ENCODE data around the gene GUCY2D. TPM values are rescaled to one million over a fixed set of nuclear protein-coding genes. Genes with fewer than 3 reads are reported as not detected.

GUCY2D gene
- polyA plus RNA-seq, 1 donor (not counting 4 experiments of a cell fraction or from before 2014, with no cell fraction given): 0.25 TPM

DNA sequence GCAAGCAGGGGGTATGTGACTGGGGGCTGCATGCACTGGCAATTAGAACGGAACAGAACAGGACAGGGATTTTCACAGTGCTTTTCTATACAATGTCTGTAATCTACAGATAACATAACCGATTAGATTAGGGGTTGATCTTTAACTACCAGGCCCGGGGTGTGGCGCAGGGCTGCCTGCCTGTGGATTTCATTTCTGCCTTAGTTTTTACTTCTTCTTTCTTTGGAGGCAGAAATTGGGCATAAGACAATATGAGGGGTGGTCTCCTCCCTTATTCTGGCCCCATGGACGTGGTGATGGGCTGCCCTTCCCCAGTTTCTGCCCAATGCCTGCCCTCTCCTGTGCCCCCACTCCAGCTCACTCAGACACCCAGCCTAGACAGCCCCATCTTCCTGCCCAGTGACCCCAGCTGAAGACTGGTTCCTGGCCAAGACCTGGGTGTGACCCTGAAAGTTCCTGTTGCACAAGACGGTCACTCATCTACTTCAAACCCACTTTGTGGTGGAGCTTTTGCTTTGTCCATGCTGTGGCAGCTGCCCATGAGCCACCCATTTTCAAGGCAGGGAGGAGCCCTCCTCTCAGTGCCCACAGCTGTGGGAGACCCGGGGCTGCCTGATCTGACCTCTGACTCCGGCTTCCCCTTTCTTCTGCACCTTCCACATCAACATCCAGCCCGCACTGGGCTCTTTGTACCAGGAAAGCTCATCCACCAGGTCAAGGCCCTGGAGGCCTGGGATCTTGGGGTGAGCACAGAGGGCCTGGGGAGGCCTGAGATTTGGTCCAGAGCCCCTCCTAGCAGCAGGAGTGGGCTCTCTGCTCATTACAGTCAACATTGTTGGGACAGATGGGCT, 66.5 kb downstream of the GUCY2D start:
- no peak overlapping the region for H3K27ac ChIP-seq (ENCODE audit: control insufficient read depth, insufficient read depth, low read length)
- TF ChIP-seq, protein P1, sequence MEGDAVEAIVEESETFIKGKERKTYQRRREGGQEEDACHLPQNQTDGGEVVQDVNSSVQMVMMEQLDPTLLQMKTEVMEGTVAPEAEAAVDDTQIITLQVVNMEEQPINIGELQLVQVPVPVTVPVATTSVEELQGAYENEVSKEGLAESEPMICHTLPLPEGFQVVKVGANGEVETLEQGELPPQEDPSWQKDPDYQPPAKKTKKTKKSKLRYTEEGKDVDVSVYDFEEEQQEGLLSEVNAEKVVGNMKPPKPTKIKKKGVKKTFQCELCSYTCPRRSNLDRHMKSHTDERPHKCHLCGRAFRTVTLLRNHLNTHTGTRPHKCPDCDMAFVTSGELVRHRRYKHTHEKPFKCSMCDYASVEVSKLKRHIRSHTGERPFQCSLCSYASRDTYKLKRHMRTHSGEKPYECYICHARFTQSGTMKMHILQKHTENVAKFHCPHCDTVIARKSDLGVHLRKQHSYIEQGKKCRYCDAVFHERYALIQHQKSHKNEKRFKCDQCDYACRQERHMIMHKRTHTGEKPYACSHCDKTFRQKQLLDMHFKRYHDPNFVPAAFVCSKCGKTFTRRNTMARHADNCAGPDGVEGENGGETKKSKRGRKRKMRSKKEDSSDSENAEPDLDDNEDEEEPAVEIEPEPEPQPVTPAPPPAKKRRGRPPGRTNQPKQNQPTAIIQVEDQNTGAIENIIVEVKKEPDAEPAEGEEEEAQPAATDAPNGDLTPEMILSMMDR (optimal IDR thresholded peaks at IDR 0.05 in 1 of 3, IDR thresholded peaks at IDR 0.05 in 1 of 3, conservative IDR thresholded peaks at IDR 0.05 in 1 of 3; ENCODE audit: extremely low read depth in 1 of 3, insufficient read depth in 2 of 3, low read length in 3 of 3): no peak
- no peak for TF ChIP-seq EZH2 (IDR thresholded peaks at IDR 0.05; ENCODE audit: low read length)
- no peak overlapping the region for H3K9ac ChIP-seq (ENCODE audit: control insufficient read depth, extremely low read depth, insufficient read depth, low read length)
- H3K27me3 ChIP-seq (ENCODE audit: control insufficient read depth, extremely low read depth, insufficient read depth, low read length): peaks cover 36% of the 10 kb centered on the region
- dilution Hi-C loops (cut with MboI; ENCODE audit: extremely low pct_ligation_motif_present, low sequenced_read_pairs): no loop called here
- no peak overlapping the region for H2AFZ ChIP-seq (ENCODE audit: control insufficient read depth, low read length)
- H3K79me2 ChIP-seq (ENCODE audit: control insufficient read depth, insufficient read depth, low read length): no peaks in the 10 kb centered on the region
- no peaks in the 10 kb centered on the region for H3K36me3 ChIP-seq (ENCODE audit: control insufficient read depth in 2 of 2, extremely low read depth in 1 of 2, insufficient read depth in 2 of 2, low read length in 2 of 2)
- no peak for DNase-seq (ENCODE audit: low read depth, low spot score)
- no peak overlapping the region for H3K4me2 ChIP-seq (ENCODE audit: control insufficient read depth, extremely low read depth, insufficient read depth, low read depth, low read length)
- H3K9me1 ChIP-seq (ENCODE audit: control insufficient read depth, extremely low read depth, insufficient read depth, low read length): no peaks in the 10 kb centered on the region
- H3K9me3 ChIP-seq (ENCODE audit: control insufficient read depth, low read depth, low read length): no peaks in the 10 kb centered on the region
- FAIRE-seq: no peak
- no peak overlapping the region for H3K4me3 ChIP-seq (ENCODE audit: control insufficient read depth in 2 of 3, extremely low read depth in 1 of 3, insufficient read depth in 2 of 3, low read depth in 1 of 3, low read length in 3 of 3)
- peaks cover 10% of the 10 kb centered on the region for H3K4me1 ChIP-seq (ENCODE audit: control insufficient read depth, extremely low read depth, insufficient read depth, low read length)
- H4K20me1 ChIP-seq (ENCODE audit: control insufficient read depth, extremely low read depth, insufficient read depth, low read length): no peaks in the 10 kb centered on the region

GRCh38 chr17:8069587-8069860, 67.1 kb downstream of the GUCY2D start:
- Histone ChIP-seq H3K79me2 (ENCODE audit: control insufficient read depth, insufficient read depth, low read length) (no peaks in the 10 kb centered on the region), H3K9ac (ENCODE audit: control insufficient read depth, extremely low read depth, insufficient read depth, low read length) (no peak overlapping the region), H3K4me1 (ENCODE audit: control insufficient read depth, extremely low read depth, insufficient read depth, low read length) (peaks cover 11% of the 10 kb centered on the region), H3K9me1 (ENCODE audit: control insufficient read depth, extremely low read depth, insufficient read depth, low read length) (no peaks in the 10 kb centered on the region), H2AFZ (ENCODE audit: control insufficient read depth, low read length) (no peak overlapping the region), H3K36me3 (ENCODE audit: control insufficient read depth in 2 of 2, extremely low read depth in 1 of 2, insufficient read depth in 2 of 2, low read length in 2 of 2) (no peaks in the 10 kb centered on the region), H3K4me3 (ENCODE audit: control insufficient read depth in 2 of 3, extremely low read depth in 1 of 3, insufficient read depth in 2 of 3, low read depth in 1 of 3, low read length in 3 of 3) (no peak overlapping the region), H3K27ac (ENCODE audit: control insufficient read depth, insufficient read depth, low read length) (no peak overlapping the region), H3K4me2 (ENCODE audit: control insufficient read depth, extremely low read depth, insufficient read depth, low read depth, low read length) (no peak overlapping the region), H3K27me3 (ENCODE audit: control insufficient read depth, extremely low read depth, insufficient read depth, low read length) (peaks cover 37% of the 10 kb centered on the region), H4K20me1 (ENCODE audit: control insufficient read depth, extremely low read depth, insufficient read depth, low read length) (no peaks in the 10 kb centered on the region), H3K9me3 (ENCODE audit: control insufficient read depth, low read depth, low read length) (no peaks in the 10 kb centered on the region)
- dilution Hi-C loops (cut with MboI; ENCODE audit: extremely low pct_ligation_motif_present, low sequenced_read_pairs): no loop called here
- no peak for FAIRE-seq
- DNase-seq (ENCODE audit: low read depth, low spot score): no peak
- TF ChIP-seq, protein P1 (optimal IDR thresholded peaks at IDR 0.05 in 1 of 3, IDR thresholded peaks at IDR 0.05 in 1 of 3, conservative IDR thresholded peaks at IDR 0.05 in 1 of 3; ENCODE audit: extremely low read depth in 1 of 3, insufficient read depth in 2 of 3, low read length in 3 of 3): no peak

Other genes with a start within 250 kb of the GUCY2D start
- gene KDM6B, start 168.4 kb upstream of the GUCY2D start, polyA plus RNA-seq: 1.0 to 1.6 TPM (median 1.4 TPM) in 3 replicates
- gene TMEM88, start 147.5 kb upstream of the GUCY2D start, polyA plus RNA-seq: 0.14 to 0.45 TPM (median 0.24 TPM) in 3 replicates
- 41.0 to 130 TPM (median 70.9 TPM) in 3 replicates for gene NAA38, start 145.1 kb upstream of the GUCY2D start, polyA plus RNA-seq
- 9.0 to 14.8 TPM (median 12.4 TPM) in 3 replicates for gene CYB5D1, start 144.6 kb upstream of the GUCY2D start, polyA plus RNA-seq
- 27.8 to 30.1 TPM (median 28.1 TPM) in 3 replicates for gene CHD3, start 113.8 kb upstream of the GUCY2D start, polyA plus RNA-seq
- 3.4 to 5.7 TPM (median 3.6 TPM) in 3 replicates for gene RNF227, start 86.3 kb upstream of the GUCY2D start, polyA plus RNA-seq
- 2.0 to 2.5 TPM (median 2.2 TPM) in 3 replicates for gene KCNAB3, start 72.8 kb upstream of the GUCY2D start, polyA plus RNA-seq
- 108 to 396 TPM (median 128 TPM) in 3 replicates for gene TRAPPC1, start 70.7 kb upstream of the GUCY2D start, polyA plus RNA-seq
- gene CNTROB, start 70.4 kb upstream of the GUCY2D start, polyA plus RNA-seq: 17.4 to 20.5 TPM (median 17.4 TPM) in 3 replicates
- 29.7 to 56.5 TPM (median 31.9 TPM) in 3 replicates for gene ALOX15B, start 36.4 kb downstream of the GUCY2D start, polyA plus RNA-seq
- gene ALOX12B, start 85.1 kb downstream of the GUCY2D start, polyA plus RNA-seq: 0.43 to 0.75 TPM (median 0.47 TPM) in 3 replicates
- gene ALOXE3, start 115.9 kb downstream of the GUCY2D start, polyA plus RNA-seq: 2.0 to 4.6 TPM (median 2.7 TPM) in 3 replicates
- gene HES7, start 121.5 kb downstream of the GUCY2D start, polyA plus RNA-seq: 0.05 to 0.33 TPM (median 0.16 TPM) in 3 replicates
- 14.4 to 15.2 TPM (median 15.1 TPM) in 3 replicates for gene PER1, start 149.8 kb downstream of the GUCY2D start, polyA plus RNA-seq
- 8.1 to 10.4 TPM (median 9.8 TPM) in 3 replicates for gene VAMP2, start 160.3 kb downstream of the GUCY2D start, polyA plus RNA-seq
- 16.2 to 21.8 TPM (median 19.0 TPM) in 3 replicates for gene TMEM107, start 173.8 kb downstream of the GUCY2D start, polyA plus RNA-seq
- gene BORCS6, start 187.6 kb downstream of the GUCY2D start, polyA plus RNA-seq: 4.2 to 6.3 TPM (median 5.5 TPM) in 3 replicates
- gene AURKB, start 208.0 kb downstream of the GUCY2D start, polyA plus RNA-seq: 1.4 to 28.2 TPM (median 12.6 TPM) in 3 replicates
- 7.4 to 17.7 TPM (median 12.1 TPM) in 3 replicates for gene CTC1, start 245.4 kb downstream of the GUCY2D start, polyA plus RNA-seq
- 10.3 to 14.1 TPM (median 13.5 TPM) in 3 replicates for gene PFAS, start 246.7 kb downstream of the GUCY2D start, polyA plus RNA-seq

Measured in keratinocyte (primary cell).